Measurements from ENCODE around the gene MYLK4.

MYLK4 gene

DNA sequence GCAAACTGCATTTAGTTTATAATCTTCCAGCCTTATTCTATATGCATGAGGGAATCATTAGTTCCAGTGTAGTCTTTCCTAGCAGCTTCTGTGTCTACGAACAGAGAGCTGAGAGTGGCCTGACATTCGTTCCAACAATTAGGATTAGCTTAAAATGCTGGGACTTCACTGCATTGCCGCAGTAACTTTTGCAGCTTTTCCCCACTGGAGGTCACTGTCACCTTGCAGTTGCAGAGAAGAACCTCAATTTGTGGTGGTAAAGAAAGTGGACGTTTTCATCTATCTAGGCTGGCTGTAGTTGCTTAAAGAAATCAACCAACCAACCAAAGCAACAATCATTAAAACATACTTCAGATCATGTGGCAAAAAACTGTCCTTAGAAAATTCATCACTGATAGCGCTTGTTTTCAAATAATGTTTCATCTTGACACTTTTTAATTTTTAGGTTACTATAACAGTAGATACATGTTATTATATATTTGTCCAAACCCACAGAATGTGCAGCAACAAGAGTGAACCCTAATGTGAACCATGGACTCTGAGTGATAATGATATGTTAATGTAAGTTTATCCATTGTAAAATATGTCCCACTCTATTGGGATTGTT is 12.2 kb downstream of the MYLK4 start:
- no peaks in the 10 kb centered on the region for H3K27me3 Mint-ChIP-seq
- H3K36me3 Mint-ChIP-seq = peaks cover 6% of the 10 kb centered on the region
- peak; percentile 53 for ATAC-seq
- H3K4me1 Mint-ChIP-seq = peaks cover 2% of the 10 kb centered on the region
- H3K4me3 Mint-ChIP-seq = no peak overlapping the region
- H3K27ac Mint-ChIP-seq = no peak overlapping the region
- no peaks in the 10 kb centered on the region for H3K9me3 Mint-ChIP-seq

DNA sequence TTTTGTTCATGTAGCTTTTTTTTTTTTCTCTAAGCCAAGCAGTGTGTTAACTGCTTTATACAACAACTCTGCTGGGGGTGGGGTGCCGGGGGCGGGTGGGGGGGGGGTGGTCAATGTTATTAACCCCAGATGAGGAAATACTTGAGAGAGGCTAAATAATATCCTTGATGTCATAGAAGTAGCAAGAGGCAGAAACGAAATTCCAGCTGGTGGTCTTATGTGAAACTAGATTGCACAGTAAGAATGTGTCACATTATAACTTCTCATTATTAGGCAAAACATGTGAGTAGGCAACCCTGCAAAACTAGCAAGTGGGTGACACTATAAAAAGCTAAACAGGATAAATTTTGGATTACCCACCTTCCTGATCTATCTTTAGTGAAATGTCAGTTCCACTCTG is 12.8 kb downstream of the MYLK4 start:
- Mint-ChIP-seq H3K4me1 (peaks cover 8% of the 10 kb centered on the region), H3K9me3 (no peaks in the 10 kb centered on the region), H3K27me3 (no peaks in the 10 kb centered on the region), H3K36me3 (peaks cover 6% of the 10 kb centered on the region), H3K4me3 (no peak overlapping the region), H3K27ac (no peak overlapping the region)
- ATAC-seq = no peak

DNA sequence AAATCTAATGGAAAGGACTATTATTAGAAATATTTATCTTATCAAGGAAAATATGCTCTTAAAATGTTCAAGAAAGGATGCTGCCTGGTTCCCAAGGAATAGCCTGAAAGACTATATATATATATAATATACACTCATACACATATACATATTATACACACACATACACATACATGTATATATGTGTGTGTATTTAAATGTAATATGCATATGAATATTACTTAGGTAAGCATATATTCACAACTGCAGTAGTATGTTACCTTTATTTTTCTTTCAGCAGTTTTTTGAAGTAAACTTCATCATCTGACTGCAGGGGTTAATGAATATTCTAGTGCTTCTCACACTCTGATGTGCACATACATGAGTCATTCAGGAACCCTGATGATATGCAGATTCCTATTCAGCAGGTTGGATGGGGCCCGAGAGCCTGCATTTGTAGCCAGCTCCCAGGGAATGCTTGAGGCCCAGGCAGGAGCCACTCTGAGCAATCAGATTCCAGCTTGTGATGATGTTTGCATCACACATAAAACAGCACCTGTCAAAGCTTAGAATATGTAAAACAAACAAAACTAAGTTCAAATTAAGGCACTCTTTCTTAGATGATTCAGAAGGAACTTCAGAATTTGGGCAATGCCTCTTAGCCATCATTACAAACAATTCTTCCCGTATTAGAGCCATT is 16.1 kb downstream of the MYLK4 start:
- no peaks in the 10 kb centered on the region for H3K9me3 Mint-ChIP-seq
- ATAC-seq = no peak
- H3K36me3 Mint-ChIP-seq = no peaks in the 10 kb centered on the region
- H3K4me3 Mint-ChIP-seq = no peak overlapping the region
- no peaks in the 10 kb centered on the region for H3K27me3 Mint-ChIP-seq
- peaks cover 10% of the 10 kb centered on the region for H3K4me1 Mint-ChIP-seq
- H3K27ac Mint-ChIP-seq = no peak overlapping the region

DNA sequence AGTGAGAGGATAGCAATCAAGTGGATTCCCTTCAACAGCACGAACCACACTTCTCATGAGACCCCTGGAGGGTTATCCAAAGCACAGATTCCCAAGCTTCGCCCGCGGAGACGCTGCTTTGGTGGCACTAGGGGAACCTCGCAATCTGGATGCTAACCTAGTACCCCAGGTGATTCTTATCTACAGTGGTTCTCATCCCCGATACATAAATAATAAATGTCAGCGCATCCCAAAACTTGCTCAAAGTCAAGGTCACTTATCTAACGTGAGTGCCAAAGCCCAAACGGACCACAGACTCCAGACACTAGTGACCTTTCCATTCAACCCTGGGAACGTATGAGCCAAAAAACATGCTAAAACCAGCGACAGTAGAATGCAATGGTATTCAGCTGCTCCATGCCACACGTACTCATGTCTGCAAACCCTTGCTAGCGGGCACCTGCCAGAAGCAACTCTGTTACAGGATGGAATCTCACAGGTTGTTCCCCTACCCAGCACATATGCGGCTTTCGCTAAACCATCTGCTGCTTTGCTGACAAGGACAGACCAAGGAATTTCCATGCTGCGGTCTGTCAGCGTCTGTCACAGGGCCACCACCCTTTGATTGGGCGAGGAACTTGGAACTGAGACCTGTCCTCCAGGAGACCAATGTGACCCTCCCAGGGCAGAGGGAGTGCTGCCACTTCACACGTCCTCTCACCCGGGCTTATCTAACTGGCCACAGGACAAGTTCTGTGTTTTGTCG is 16.8 kb downstream of the MYLK4 start:
- H3K9me3 Mint-ChIP-seq = no peaks in the 10 kb centered on the region
- peak overlapping the region; percentile 88 for H3K27ac Mint-ChIP-seq
- no peak overlapping the region for H3K4me3 Mint-ChIP-seq
- H3K4me1 Mint-ChIP-seq = peaks cover 10% of the 10 kb centered on the region
- H3K27me3 Mint-ChIP-seq = peaks cover 5% of the 10 kb centered on the region
- H3K36me3 Mint-ChIP-seq = no peaks in the 10 kb centered on the region
- no peak for ATAC-seq

DNA sequence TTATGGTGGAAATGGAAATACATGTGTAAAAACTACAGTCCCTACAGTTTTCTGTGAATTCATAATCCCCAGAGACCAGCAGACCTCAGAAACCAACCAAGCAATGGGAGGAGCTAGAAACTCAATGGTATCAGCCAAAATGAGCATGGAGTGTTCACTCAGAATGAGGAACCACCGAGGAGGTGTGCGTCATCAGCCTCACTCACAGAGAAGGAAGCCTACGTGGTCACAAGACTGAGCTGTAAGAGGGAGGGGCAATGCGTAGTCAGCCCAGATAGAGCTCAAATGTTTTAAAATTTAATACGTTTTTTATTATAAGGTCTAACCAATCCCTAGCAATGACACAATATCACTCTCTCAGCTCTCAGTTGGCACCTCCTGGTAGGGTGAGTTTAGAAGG is 17.4 kb downstream of the MYLK4 start:
- H3K27me3 Mint-ChIP-seq = peaks cover 11% of the 10 kb centered on the region
- H3K4me1 Mint-ChIP-seq = peaks cover 10% of the 10 kb centered on the region
- H3K9me3 Mint-ChIP-seq = no peaks in the 10 kb centered on the region
- H3K27ac Mint-ChIP-seq = peak overlapping the region; percentile 88
- no peak overlapping the region for H3K4me3 Mint-ChIP-seq
- peak; percentile 99 for ATAC-seq
- H3K36me3 Mint-ChIP-seq = no peaks in the 10 kb centered on the region

DNA sequence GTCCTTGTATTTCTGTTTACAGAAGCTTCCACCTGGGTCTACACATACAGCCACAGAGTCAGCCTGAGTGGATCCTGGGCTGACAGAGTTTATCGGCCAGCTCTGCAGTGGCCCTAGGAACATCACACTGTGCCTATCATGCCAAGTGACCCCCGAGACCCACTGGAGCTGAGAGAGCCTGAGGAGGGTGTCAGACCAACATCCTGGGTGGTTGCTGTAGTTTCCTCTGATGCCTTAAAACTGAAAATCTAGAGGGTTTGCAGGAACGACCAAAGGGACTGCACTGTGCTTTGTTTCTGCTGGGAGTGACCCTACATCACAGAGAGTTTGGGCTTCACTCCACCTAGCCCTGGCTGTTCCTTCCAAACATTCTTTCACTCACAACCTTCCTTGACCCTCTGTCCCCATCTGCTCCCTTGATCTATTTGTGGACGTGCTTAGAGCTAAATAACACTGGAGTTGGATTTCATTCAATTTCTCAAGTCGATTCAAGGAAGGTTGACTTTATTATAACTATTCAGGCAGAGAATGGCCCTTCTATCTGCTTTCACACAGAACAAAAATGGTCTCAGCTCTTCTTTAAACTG is 18.1 kb downstream of the MYLK4 start:
- Mint-ChIP-seq H3K27me3 (peaks cover 13% of the 10 kb centered on the region), H3K4me1 (peaks cover 10% of the 10 kb centered on the region), H3K9me3 (no peaks in the 10 kb centered on the region), H3K4me3 (no peak overlapping the region), H3K36me3 (no peaks in the 10 kb centered on the region), H3K27ac (peak overlapping the region; percentile 88)
- ATAC-seq = no peak

DNA sequence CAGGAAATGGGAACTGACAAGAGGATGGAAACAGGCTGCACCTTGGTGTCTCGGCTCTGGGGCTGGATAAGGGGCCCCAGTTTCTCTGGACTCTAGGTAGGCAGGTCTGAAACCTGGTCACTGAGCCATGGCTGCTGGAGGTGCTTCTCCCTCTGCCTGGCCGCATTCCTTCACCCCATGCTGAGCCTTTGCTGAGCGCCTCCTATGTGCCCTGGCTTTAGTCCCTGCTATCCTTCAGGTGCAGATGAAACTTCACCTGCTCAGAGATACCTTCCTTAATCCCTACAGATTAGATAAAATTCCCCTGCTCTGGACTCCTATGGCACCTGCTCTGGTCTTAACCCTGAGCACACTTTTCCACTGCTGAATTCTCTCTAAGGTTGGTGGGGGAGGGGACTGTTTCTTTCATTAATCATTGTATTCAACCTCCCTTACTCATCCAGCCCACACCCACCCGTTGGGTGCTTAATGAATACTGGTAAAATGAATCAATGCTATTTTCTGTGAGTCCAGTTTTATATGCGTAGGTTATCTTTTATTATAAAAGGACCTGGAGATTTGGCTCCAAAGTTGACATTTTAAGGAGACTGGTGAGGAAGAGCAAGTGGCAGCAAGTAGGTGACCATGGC is 19.3 kb downstream of the MYLK4 start:
- Mint-ChIP-seq H3K27me3 (peaks cover 13% of the 10 kb centered on the region), H3K4me1 (peaks cover 10% of the 10 kb centered on the region), H3K36me3 (no peaks in the 10 kb centered on the region), H3K9me3 (no peaks in the 10 kb centered on the region), H3K27ac (no peak overlapping the region), H3K4me3 (no peak overlapping the region)
- no peak for ATAC-seq

DNA sequence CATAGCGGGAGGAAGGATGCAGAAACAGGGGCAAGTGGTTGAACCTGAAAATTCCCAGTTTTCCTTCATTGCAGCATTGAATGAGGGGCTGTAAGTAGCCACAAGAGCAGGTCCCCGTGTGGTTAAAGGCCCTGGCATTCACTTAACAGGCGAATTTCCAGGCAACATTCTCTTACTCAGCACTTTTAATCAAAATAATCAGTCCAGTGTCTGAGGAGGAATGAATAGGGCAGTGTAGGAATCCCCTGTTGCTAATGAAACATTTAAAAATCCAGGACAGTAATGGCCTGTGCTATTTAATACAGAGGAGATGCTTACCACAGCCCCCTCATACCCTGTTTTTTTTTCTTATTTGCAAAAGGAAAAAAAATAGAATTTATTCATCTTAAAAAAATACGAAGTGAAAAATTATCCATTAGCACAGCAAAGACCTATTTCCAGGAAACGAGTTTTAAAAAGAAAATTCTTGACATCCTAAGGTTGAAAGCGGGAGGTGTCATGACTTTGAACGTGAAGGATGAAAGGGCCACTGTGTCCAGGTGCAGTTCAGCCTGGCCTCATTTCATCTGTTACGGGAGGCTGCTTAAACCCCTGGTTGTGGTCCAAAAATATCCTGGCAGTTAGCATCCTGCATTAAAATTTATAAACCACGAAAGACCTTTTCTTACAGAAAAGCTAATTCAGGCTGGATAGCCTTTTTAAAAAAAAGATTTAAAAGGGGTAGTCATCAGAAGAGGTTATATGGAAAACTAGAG is 20.2 kb downstream of the MYLK4 start:
- peaks cover 13% of the 10 kb centered on the region for H3K27me3 Mint-ChIP-seq
- H3K9me3 Mint-ChIP-seq = no peaks in the 10 kb centered on the region
- H3K4me3 Mint-ChIP-seq = no peak overlapping the region
- ATAC-seq = no peak
- no peak overlapping the region for H3K27ac Mint-ChIP-seq
- H3K36me3 Mint-ChIP-seq = peaks cover under 1% of the 10 kb centered on the region
- peaks cover 17% of the 10 kb centered on the region for H3K4me1 Mint-ChIP-seq

DNA sequence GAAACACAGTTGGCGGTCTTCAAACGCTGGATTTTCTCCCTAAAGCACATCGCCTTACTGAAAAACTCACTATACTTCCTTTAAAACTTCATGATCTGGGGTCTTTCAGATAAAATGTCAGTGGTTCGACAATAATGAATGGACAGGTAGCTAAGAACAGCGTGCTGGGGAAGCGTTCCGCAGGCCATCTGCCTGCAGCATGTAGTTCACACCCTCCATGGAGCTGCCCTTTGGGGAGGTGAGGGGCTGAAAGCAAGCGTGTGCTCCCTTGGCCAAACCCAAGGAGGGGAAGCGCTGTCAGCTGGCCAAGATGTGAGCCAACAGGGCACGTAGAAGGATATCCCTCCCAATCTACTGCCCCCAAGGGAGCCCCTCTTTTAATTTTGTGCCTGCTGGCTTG is 20.8 kb downstream of the MYLK4 start:
- Mint-ChIP-seq H3K27me3 (peaks cover 13% of the 10 kb centered on the region), H3K9me3 (no peaks in the 10 kb centered on the region), H3K27ac (no peak overlapping the region), H3K4me3 (no peak overlapping the region), H3K36me3 (peaks cover 5% of the 10 kb centered on the region), H3K4me1 (peaks cover 22% of the 10 kb centered on the region)
- ATAC-seq = no peak

DNA sequence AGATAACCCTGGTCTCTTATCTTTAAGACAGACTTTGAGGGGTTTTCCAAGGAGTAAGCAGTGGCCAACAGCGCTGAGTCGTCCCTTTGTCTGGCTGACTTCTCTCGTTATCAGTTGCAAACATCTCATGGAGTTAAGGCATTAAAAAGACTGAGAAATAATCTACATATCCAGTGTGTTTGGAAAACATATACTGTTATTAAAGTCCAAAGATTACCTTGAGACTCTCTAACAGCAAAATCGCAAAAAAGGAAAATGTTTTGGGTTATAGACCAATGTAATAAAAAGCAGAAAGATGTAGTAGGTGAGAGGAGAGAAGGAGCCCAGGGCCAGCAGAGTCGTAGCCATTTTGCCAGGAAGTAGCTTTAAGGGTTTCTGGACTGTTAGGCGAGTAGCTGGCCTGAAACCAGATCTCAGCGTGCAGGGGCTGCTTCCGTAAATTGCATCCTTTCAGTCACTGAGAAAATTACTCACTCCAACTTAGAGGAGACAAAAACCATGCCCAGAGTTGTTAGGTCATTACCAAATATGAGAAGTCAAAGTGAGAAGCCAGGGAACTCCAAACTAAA is 24.6 kb downstream of the MYLK4 start:
- no peak overlapping the region for H3K4me3 Mint-ChIP-seq
- peak overlapping the region; percentile 64 for H3K27ac Mint-ChIP-seq
- H3K27me3 Mint-ChIP-seq = peaks cover 13% of the 10 kb centered on the region
- peaks cover 8% of the 10 kb centered on the region for H3K9me3 Mint-ChIP-seq
- peaks cover 12% of the 10 kb centered on the region for H3K4me1 Mint-ChIP-seq
- ATAC-seq = peak; percentile 78
- H3K36me3 Mint-ChIP-seq = peaks cover 18% of the 10 kb centered on the region

DNA sequence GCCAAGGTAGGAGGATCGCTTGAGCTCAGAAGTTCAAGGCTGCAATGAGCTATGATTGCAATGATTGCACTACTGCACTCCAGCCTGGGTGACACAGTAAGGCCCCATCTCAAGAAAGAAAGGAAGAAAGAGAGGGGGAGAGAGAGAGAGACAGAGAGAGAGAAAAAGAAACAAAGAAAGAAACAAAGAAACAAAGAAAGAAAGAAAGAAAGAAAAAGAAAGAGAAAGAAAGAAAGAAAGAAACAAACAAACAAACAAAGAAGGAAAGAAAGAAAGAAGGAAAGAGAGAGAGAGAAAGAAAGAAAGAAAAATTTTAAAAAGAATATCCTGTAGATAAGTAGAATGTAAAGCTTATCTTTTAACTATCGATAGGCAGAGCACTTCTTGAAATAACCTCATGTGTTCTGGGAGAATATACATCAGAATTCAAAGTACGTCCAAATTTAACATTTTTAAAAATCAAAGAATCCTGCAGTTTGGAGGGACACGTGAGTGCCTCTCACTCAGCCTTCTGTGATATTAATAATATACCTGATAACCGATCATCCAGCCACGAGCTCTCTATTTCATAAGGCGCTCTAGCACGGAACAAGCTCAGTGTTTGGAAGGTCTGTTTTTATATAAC is 25.2 kb downstream of the MYLK4 start:
- no peak overlapping the region for H3K4me3 Mint-ChIP-seq
- H3K9me3 Mint-ChIP-seq = peaks cover 8% of the 10 kb centered on the region
- peaks cover 22% of the 10 kb centered on the region for H3K36me3 Mint-ChIP-seq
- ATAC-seq = no peak
- peaks cover 12% of the 10 kb centered on the region for H3K4me1 Mint-ChIP-seq
- H3K27ac Mint-ChIP-seq = peak overlapping the region; percentile 64
- H3K27me3 Mint-ChIP-seq = peaks cover 17% of the 10 kb centered on the region

DNA sequence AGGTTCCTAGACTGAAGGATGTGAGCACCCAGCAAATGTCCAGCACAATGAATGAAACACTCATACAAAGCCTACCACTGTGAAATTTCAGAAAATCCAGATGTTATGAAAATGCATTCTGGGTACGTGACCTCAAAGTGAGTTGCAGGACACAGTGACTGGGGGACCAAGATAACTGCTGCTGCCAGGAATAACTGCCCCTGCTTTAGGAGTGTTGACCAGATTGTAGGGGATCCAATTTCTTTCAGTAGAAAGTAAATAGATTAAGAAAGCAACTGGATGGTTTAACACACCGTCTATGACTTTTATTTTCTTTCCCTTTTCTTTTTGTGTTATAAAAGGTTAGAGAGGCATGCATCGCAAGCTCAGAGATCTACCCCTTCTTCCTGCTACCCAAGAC is 29.5 kb downstream of the MYLK4 start:
- H3K4me1 Mint-ChIP-seq = peaks cover 11% of the 10 kb centered on the region
- H3K9me3 Mint-ChIP-seq = peaks cover 8% of the 10 kb centered on the region
- H3K27ac Mint-ChIP-seq = no peak overlapping the region
- ATAC-seq = no peak
- peaks cover 7% of the 10 kb centered on the region for H3K27me3 Mint-ChIP-seq
- H3K4me3 Mint-ChIP-seq = no peak overlapping the region
- peaks cover 26% of the 10 kb centered on the region for H3K36me3 Mint-ChIP-seq

DNA sequence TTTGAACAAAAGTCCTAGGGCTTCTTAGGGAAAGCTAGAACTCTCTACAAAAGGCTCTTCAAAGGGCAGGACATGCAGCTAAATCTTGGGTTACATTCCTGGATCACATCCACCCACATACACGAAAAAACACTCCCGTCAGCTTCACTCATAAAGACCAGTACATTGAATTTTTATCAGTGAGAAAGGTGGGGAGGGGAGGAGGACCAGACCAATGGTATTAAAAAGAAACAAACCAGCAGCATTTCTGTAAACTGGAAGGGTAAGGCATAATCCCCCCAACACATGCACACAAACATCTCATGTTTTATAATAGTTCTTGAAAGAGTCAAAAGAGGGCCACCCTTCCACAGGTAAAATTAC is 31.6 kb downstream of the MYLK4 start:
- Mint-ChIP-seq H3K9me3 (peaks cover 8% of the 10 kb centered on the region), H3K36me3 (peaks cover 21% of the 10 kb centered on the region), H3K27ac (no peak overlapping the region), H3K4me1 (no peaks in the 10 kb centered on the region), H3K4me3 (no peak overlapping the region), H3K27me3 (peaks cover 7% of the 10 kb centered on the region)
- ATAC-seq = no peak

Data from stimulated activated memory B cell treated with anti-CD40 and anti-IgM and Interleukin-4, amounts not matched to agents 10 μg/mL and 1 μg/mL and 100 μg/mL, for 72 hours (primary cell).